ENCODE data around the gene ARMC9. TPM values are rescaled to one million over a fixed set of nuclear protein-coding genes. Genes with fewer than 3 reads are reported as not detected.

ARMC9 gene
- total RNA-seq, 1 experiment from 2014 or later: 14.9 TPM

DNA sequence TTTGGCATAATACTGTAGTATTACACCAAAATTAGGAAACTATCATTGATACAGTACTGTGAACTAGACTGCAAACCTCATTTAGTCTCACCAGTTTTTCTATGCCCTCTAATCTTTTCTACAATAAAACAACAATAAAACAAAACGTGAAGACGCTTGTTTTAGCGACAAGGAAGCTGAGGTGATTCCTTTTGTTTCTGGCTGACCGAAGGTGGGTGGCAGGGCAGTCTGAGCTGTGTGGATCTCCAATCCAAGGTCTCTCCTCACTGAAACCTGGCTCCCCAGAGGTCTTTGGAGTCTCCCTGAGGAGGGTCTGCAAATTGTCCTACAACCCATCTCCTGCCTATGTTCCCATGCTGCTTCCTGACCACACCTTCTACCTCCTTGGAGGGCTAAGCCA is 59.3 kb downstream of the ARMC9 start:
- no peak for DNase-seq (ENCODE audit: low spot score)
- no TSS peak for BruUV-seq (replicated peaks)
- POLR2A ChIA-PET (ENCODE audit: low non-redundant PET): no interaction called here
- H3K27ac ChIP-seq (ENCODE audit: low read depth, low read length, poor library complexity, severe bottlenecking): no peak overlapping the region
- CTCF ChIA-PET: no interaction called here
- no peak overlapping the region for H3K4me3 ChIP-seq (ENCODE audit: low read depth, low read length, poor library complexity, severe bottlenecking)
- no peaks in the 10 kb centered on the region for H3K9me3 ChIP-seq (ENCODE audit: low read depth, low read length, poor library complexity, severe bottlenecking)
- intact Hi-C loops (cut with micrococcal nuclease; ENCODE audit: unreplicated experiment): no loop called here
- H3K27me3 ChIP-seq (replicated peaks; ENCODE audit: insufficient read depth, low read depth, low read length, poor library complexity): no peaks in the 10 kb centered on the region
- no peaks in the 10 kb centered on the region for H3K4me1 ChIP-seq (ENCODE audit: insufficient read depth, low read length, poor library complexity, severe bottlenecking)
- TF ChIP-seq, protein P1, sequence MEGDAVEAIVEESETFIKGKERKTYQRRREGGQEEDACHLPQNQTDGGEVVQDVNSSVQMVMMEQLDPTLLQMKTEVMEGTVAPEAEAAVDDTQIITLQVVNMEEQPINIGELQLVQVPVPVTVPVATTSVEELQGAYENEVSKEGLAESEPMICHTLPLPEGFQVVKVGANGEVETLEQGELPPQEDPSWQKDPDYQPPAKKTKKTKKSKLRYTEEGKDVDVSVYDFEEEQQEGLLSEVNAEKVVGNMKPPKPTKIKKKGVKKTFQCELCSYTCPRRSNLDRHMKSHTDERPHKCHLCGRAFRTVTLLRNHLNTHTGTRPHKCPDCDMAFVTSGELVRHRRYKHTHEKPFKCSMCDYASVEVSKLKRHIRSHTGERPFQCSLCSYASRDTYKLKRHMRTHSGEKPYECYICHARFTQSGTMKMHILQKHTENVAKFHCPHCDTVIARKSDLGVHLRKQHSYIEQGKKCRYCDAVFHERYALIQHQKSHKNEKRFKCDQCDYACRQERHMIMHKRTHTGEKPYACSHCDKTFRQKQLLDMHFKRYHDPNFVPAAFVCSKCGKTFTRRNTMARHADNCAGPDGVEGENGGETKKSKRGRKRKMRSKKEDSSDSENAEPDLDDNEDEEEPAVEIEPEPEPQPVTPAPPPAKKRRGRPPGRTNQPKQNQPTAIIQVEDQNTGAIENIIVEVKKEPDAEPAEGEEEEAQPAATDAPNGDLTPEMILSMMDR (conservative IDR thresholded peaks at IDR 0.05; ENCODE audit: low read depth, low read length): no peak
- no peak for TF ChIP-seq EZH2 (IDR thresholded peaks at IDR 0.05; ENCODE audit: borderline replicate concordance, low read depth, low read length, poor library complexity, severe bottlenecking)
- H3K36me3 ChIP-seq (ENCODE audit: insufficient read depth, low read length, poor library complexity, severe bottlenecking): no peaks in the 10 kb centered on the region

DNA sequence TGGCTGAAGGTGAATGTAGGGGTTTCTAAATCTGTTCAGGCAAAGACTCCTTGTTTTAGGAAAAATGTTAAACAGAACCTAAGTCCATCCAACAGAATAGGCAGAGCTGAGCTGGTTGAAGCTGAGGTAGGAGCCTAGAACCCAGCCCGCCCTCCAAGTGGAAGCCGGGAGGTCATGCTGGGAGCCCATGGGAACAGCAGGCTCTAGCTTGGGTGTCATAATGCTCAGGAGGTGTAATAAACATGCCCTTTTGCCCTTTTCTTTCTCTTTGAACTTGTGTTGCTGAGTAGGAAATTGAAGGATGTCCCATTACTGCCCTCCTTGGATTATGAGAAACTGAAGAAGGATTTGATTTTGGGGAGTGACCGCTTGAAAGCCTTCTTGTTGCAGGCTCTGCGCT is 60.3 kb downstream of the ARMC9 start:
- Histone ChIP-seq H3K36me3 (ENCODE audit: insufficient read depth, low read length, poor library complexity, severe bottlenecking) (no peaks in the 10 kb centered on the region), H3K27ac (ENCODE audit: low read depth, low read length, poor library complexity, severe bottlenecking) (no peak overlapping the region), H3K9me3 (ENCODE audit: low read depth, low read length, poor library complexity, severe bottlenecking) (no peaks in the 10 kb centered on the region), H3K27me3 (replicated peaks; ENCODE audit: insufficient read depth, low read depth, low read length, poor library complexity) (no peaks in the 10 kb centered on the region), H3K4me3 (ENCODE audit: low read depth, low read length, poor library complexity, severe bottlenecking) (no peak overlapping the region), H3K4me1 (ENCODE audit: insufficient read depth, low read length, poor library complexity, severe bottlenecking) (no peaks in the 10 kb centered on the region)
- intact Hi-C loops (cut with micrococcal nuclease; ENCODE audit: unreplicated experiment): no loop called here
- no TSS peak for BruUV-seq (replicated peaks)
- DNase-seq (ENCODE audit: low spot score): no peak
- CTCF ChIA-PET: no interaction called here
- POLR2A ChIA-PET (ENCODE audit: low non-redundant PET): no interaction called here
- no peak for TF ChIP-seq EZH2 (IDR thresholded peaks at IDR 0.05; ENCODE audit: borderline replicate concordance, low read depth, low read length, poor library complexity, severe bottlenecking)
- TF ChIP-seq, protein P1 (conservative IDR thresholded peaks at IDR 0.05; ENCODE audit: low read depth, low read length): no peak

DNA sequence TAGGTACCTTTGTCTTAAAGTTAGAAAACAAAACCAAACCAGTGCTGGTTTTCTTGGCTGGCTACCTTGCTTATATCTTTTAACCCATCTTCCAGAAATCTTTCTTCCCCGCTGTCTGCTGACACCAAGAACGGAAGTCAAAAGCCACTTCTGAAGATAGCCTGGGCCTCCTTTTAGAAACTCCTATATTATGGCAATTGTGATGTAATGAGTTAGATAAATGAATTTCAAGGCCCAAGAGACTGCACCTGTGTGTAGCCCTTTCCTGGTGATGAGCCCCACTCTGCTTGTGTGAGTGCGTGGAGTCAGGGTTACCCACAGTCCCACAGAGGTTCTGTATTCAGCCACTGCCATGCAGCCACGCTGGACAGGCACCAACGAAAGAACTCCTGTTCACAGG is 60.7 kb downstream of the ARMC9 start:
- intact Hi-C loops (cut with micrococcal nuclease; ENCODE audit: unreplicated experiment): no loop called here
- DNase-seq (ENCODE audit: low spot score): no peak
- no peak overlapping the region for H3K27ac ChIP-seq (ENCODE audit: low read depth, low read length, poor library complexity, severe bottlenecking)
- no TSS peak for BruUV-seq (replicated peaks)
- H3K36me3 ChIP-seq (ENCODE audit: insufficient read depth, low read length, poor library complexity, severe bottlenecking): no peaks in the 10 kb centered on the region
- ChIA-PET CTCF (no interaction called here), POLR2A (ENCODE audit: low non-redundant PET) (no interaction called here)
- TF ChIP-seq, protein P1 (conservative IDR thresholded peaks at IDR 0.05; ENCODE audit: low read depth, low read length): no peak
- no peak for TF ChIP-seq EZH2 (IDR thresholded peaks at IDR 0.05; ENCODE audit: borderline replicate concordance, low read depth, low read length, poor library complexity, severe bottlenecking)
- no peaks in the 10 kb centered on the region for H3K9me3 ChIP-seq (ENCODE audit: low read depth, low read length, poor library complexity, severe bottlenecking)
- H3K4me3 ChIP-seq (ENCODE audit: low read depth, low read length, poor library complexity, severe bottlenecking): no peak overlapping the region
- H3K4me1 ChIP-seq (ENCODE audit: insufficient read depth, low read length, poor library complexity, severe bottlenecking): no peaks in the 10 kb centered on the region
- H3K27me3 ChIP-seq (replicated peaks; ENCODE audit: insufficient read depth, low read depth, low read length, poor library complexity): no peaks in the 10 kb centered on the region
